SU-DHL-6 (cell line): Measurements from ENCODE around the gene NR1I2.

ENCODE experiments used
- CTCF ChIP-seq: fragments of 200-600 bp; sonication (generic); IDR thresholded peaks from one replicate; pipeline ENCODE4 v1.5.1; 2017; ENCODE audit warnings: antibody characterized with exemption, mild to moderate bottlenecking, low read length, moderate library complexity; ENCODE audit not compliant: insufficient read depth, poor library complexity, severe bottlenecking
- EZH2phosphoT487 ChIP-seq: fragments of 200-600 bp; sonication (generic), shearing (Covaris generic); conservative IDR thresholded peaks from 2 replicates; pipeline ENCODE4 v1.6.1; 2018; ENCODE audit warnings: mild to moderate bottlenecking, antibody characterized with exemption, low read length, moderate library complexity, mixed read lengths

- TF ChIP-seq CTCF: no peak
- no peak for TF ChIP-seq EZH2phosphoT487
Observed at GRCh38 chr3:119769394-119770149, 12.3 kb upstream of the NR1I2 start.
